HG02610 (cell line): ENCODE data around the gene ABHD16A.

Experiments used
- ATAC-seq: cut with Tn5 transposase; IDR thresholded peaks from one replicate; pipeline ENCODE4 v1.9.1; 2021; ENCODE audit warnings: mild to moderate bottlenecking, moderate library complexity; ENCODE audit not compliant: unreplicated experiment

ABHD16A gene

GRCh38 chr6:31663126-31663960, 39.8 kb downstream of the ABHD16A start:
- ATAC-seq: no peak

- ATAC-seq: no peak
These were observed 40.9 kb downstream of the ABHD16A start for GRCh38 chr6:31662124-31662723.

- ATAC-seq: no peak
These were observed 41.6 kb downstream of the ABHD16A start for GRCh38 chr6:31661262-31662123.

GRCh38 chr6:31660381-31661261, 42.5 kb downstream of the ABHD16A start, which contains the start of gene C6orf47:
Gene C6orf47, minus strand, starts transcription at chr6:31660778. Its CDS starts 831 bp downstream, at chr6:31659947.
- peak; percentile 60 for ATAC-seq

GRCh38 chr6:31659649-31660380, 43.3 kb downstream of the ABHD16A start:
- no peak for ATAC-seq

GRCh38 chr6:31658983-31659648, 44.0 kb downstream of the ABHD16A start:
- ATAC-seq: no peak

- no peak for ATAC-seq
These were observed 44.9 kb downstream of the ABHD16A start for GRCh38 chr6:31658158-31658688.

- no peak for ATAC-seq
These were observed 45.5 kb downstream of the ABHD16A start for GRCh38 chr6:31657406-31658157.

- no peak for ATAC-seq
These were observed 47.5 kb downstream of the ABHD16A start, which contains the start of gene APOM for GRCh38 chr6:31655349-31656237. Gene APOM, plus strand, starts transcription at chr6:31655894. Its CDS starts 73 bp downstream, at chr6:31655967.

GRCh38 chr6:31654574-31655348, 48.4 kb downstream of the ABHD16A start:
- no peak for ATAC-seq

GRCh38 chr6:31652925-31653724, 50.0 kb downstream of the ABHD16A start:
- peak; percentile 47 for ATAC-seq

GRCh38 chr6:31651602-31652191, 51.4 kb downstream of the ABHD16A start:
- ATAC-seq: peak; percentile 44

GRCh38 chr6:31645325-31645724, 57.8 kb downstream of the ABHD16A start:
- no peak for ATAC-seq

- no peak for ATAC-seq
These were observed 59.2 kb downstream of the ABHD16A start for GRCh38 chr6:31643818-31644454.
